DOHH2 (cell line): ENCODE data around the gene OSBPL1A.

Experiments
- H3F3A ChIP-seq: fragments of 200-600 bp; sonication (generic), shearing (Covaris generic); 2 replicates; pipeline ENCODE4 v1.6.0; 2016; ENCODE audit warnings: antibody characterized with exemption, mild to moderate bottlenecking; ENCODE audit not compliant: control insufficient read depth, insufficient read depth
- H3K27ac ChIP-seq: fragments of 200-600 bp; sonication (generic); 2 replicates; pipeline ENCODE4 v1.5.1; 2014; ENCODE audit warnings: low read depth, mild to moderate bottlenecking, low read length, moderate library complexity
- H3K27me3 ChIP-seq: fragments of 200-600 bp; sonication (generic); 2 replicates; pipeline ENCODE4 v1.6.1; 2014; ENCODE audit warnings: mild to moderate bottlenecking, low read length, mixed read lengths; ENCODE audit not compliant: control insufficient read depth
- H3K36me3 ChIP-seq: fragments of 200-600 bp; sonication (generic); 2 replicates; pipeline ENCODE4 v1.6.1; 2014; ENCODE audit warnings: mild to moderate bottlenecking, low read length, moderate library complexity, mixed read lengths; ENCODE audit not compliant: control insufficient read depth
- H3K4me1 ChIP-seq: fragments of 200-600 bp; sonication (generic); 2 replicates; pipeline ENCODE4 v1.6.1; 2014; ENCODE audit warnings: mild to moderate bottlenecking, low read length, mixed read lengths; ENCODE audit not compliant: control insufficient read depth
- H3K4me2 ChIP-seq: fragments of 200-600 bp; sonication (generic); 2 replicates; pipeline ENCODE4 v1.6.0; 2014; ENCODE audit warnings: mild to moderate bottlenecking, low read length, moderate library complexity
- H3K4me3 ChIP-seq: fragments of 200-600 bp; sonication (generic); 2 replicates; pipeline ENCODE4 v1.5.1; 2014; ENCODE audit warnings: mild to moderate bottlenecking, low read length, mixed read lengths
- H3K79me2 ChIP-seq: fragments of 200-600 bp; sonication (generic); 2 replicates; pipeline ENCODE4 v1.6.1; 2014; ENCODE audit warnings: mild to moderate bottlenecking, low read length, mixed read lengths; ENCODE audit not compliant: control insufficient read depth
- H3K9me2 ChIP-seq: fragments of 200-600 bp; sonication (generic); replicated peaks from 2 replicates; pipeline ENCODE4 v1.6.1; 2014; ENCODE audit warnings: mild to moderate bottlenecking, low read length, mixed read lengths; ENCODE audit not compliant: control insufficient read depth
- H3K9me3 ChIP-seq: fragments of 200-600 bp; sonication (generic); 2 replicates; pipeline ENCODE4 v1.6.1; 2014; ENCODE audit warnings: antibody characterized with exemption, low read length, mixed read lengths; ENCODE audit not compliant: control insufficient read depth, insufficient read depth
- H4K20me1 ChIP-seq: fragments of 200-600 bp; sonication (generic); 2 replicates; pipeline ENCODE4 v1.6.0; 2014; ENCODE audit warnings: low read depth, mild to moderate bottlenecking, antibody characterized with exemption, low read length, moderate library complexity; ENCODE audit not compliant: control insufficient read depth, insufficient read depth
- EZH2phosphoT487 ChIP-seq: fragments of 200-600 bp; sonication (generic); IDR thresholded peaks from 2 replicates; pipeline ENCODE4 v1.6.1; 2017; ENCODE audit warnings: borderline replicate concordance, mild to moderate bottlenecking, antibody characterized with exemption, low read length, moderate library complexity, mixed read lengths
- TF ChIP-seq, protein P1 (sequence below): fragments of 200-600 bp; sonication (generic); IDR thresholded peaks from one replicate; pipeline ENCODE4 v1.5.1; 2014; ENCODE audit warnings: antibody characterized with exemption, mild to moderate bottlenecking, low read depth, low read length; ENCODE audit not compliant: poor library complexity, severe bottlenecking

OSBPL1A gene

DNA sequence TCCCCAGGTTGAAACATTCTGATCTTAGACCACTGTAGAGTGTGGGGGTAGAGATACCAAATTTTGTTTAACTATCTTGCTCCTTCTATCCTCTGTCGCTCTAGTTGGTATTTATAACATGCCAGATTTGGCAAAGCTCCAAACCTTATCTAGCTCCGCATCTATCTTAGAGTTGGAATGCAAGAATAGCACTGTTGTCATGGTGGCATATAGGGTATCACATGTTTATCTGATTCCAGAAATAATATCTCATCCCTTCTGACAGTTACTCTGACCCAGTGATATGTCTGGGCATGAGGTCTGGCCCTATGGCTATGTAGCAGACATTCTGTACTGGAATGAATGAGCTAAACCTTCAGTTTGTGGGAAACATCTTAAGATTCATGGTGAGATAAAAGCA, 207.0 kb downstream of the OSBPL1A start:
- no peaks in the 10 kb centered on the region for H4K20me1 ChIP-seq
- H3K9me2 ChIP-seq, result no peaks in the 10 kb centered on the region
- no peaks in the 10 kb centered on the region for H3K9me3 ChIP-seq
- no peaks in the 10 kb centered on the region for H3K4me1 ChIP-seq
- no peaks in the 10 kb centered on the region for H3F3A ChIP-seq
- no peak overlapping the region for H3K27ac ChIP-seq
- no peak overlapping the region for H3K4me2 ChIP-seq
- TF ChIP-seq EZH2phosphoT487, result no peak
- H3K4me3 ChIP-seq, result no peak overlapping the region
- H3K36me3 ChIP-seq, result no peaks in the 10 kb centered on the region
- peaks cover 25% of the 10 kb centered on the region for H3K27me3 ChIP-seq
- H3K79me2 ChIP-seq, result no peaks in the 10 kb centered on the region

DNA sequence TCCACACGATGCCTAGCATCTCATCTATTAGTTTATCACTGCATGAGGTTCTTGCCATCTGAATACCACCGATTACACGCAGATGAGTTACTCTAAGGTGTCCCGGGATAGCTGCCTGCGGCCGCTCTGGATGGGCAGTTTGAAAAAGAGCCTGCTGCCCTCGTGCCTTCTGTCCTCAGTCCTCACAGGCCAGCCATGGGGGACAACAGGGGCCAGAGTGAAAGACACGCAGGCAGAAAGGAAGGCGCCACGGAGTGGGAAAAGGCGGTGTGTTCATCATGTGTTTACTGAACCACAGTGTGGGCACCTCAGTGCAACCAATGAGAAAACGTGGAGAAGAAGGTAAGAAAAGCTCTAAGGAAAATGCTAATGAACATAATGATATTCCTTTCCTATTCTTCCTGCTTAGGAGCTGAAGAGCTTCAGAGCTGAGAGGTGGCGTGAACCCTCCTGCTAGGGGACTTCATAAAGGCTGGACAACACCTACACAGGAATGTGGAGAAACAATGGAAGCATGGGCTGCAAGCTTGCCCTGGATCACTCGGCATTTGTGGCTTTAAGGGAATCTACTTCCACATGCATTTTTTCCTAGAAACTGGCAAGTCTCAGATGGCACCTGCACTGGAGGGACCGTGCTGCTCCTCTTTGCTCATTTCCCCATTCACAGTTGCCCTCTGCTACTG, 207.8 kb downstream of the OSBPL1A start:
- TF ChIP-seq, protein P1, sequence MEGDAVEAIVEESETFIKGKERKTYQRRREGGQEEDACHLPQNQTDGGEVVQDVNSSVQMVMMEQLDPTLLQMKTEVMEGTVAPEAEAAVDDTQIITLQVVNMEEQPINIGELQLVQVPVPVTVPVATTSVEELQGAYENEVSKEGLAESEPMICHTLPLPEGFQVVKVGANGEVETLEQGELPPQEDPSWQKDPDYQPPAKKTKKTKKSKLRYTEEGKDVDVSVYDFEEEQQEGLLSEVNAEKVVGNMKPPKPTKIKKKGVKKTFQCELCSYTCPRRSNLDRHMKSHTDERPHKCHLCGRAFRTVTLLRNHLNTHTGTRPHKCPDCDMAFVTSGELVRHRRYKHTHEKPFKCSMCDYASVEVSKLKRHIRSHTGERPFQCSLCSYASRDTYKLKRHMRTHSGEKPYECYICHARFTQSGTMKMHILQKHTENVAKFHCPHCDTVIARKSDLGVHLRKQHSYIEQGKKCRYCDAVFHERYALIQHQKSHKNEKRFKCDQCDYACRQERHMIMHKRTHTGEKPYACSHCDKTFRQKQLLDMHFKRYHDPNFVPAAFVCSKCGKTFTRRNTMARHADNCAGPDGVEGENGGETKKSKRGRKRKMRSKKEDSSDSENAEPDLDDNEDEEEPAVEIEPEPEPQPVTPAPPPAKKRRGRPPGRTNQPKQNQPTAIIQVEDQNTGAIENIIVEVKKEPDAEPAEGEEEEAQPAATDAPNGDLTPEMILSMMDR, result no peak
- no peak for TF ChIP-seq EZH2phosphoT487
- Histone ChIP-seq H3K27me3 (peaks cover 25% of the 10 kb centered on the region), H3K9me2 (no peaks in the 10 kb centered on the region), H3K79me2 (no peaks in the 10 kb centered on the region), H3K4me1 (no peaks in the 10 kb centered on the region), H3K4me3 (no peak overlapping the region), H4K20me1 (no peaks in the 10 kb centered on the region), H3K4me2 (no peak overlapping the region), H3K9me3 (no peaks in the 10 kb centered on the region), H3F3A (no peaks in the 10 kb centered on the region), H3K27ac (no peak overlapping the region), H3K36me3 (no peaks in the 10 kb centered on the region)

GRCh38 chr18:24189007-24189528, 208.6 kb downstream of the OSBPL1A start:
- Histone ChIP-seq H3F3A (no peaks in the 10 kb centered on the region), H3K27ac (no peak overlapping the region), H4K20me1 (no peaks in the 10 kb centered on the region), H3K9me3 (no peaks in the 10 kb centered on the region), H3K9me2 (no peaks in the 10 kb centered on the region), H3K36me3 (no peaks in the 10 kb centered on the region), H3K4me2 (no peak overlapping the region), H3K79me2 (no peaks in the 10 kb centered on the region), H3K4me1 (no peaks in the 10 kb centered on the region), H3K4me3 (no peak overlapping the region), H3K27me3 (peaks cover 25% of the 10 kb centered on the region)
- TF ChIP-seq EZH2phosphoT487, result no peak
- TF ChIP-seq, protein P1, result no peak

GRCh38 chr18:24188120-24188519, 209.5 kb downstream of the OSBPL1A start:
- Histone ChIP-seq H3K27ac (no peak overlapping the region), H3K9me3 (no peaks in the 10 kb centered on the region), H3K4me2 (no peak overlapping the region), H3K79me2 (no peaks in the 10 kb centered on the region), H3K4me1 (no peaks in the 10 kb centered on the region), H3K27me3 (peaks cover 22% of the 10 kb centered on the region), H4K20me1 (no peaks in the 10 kb centered on the region), H3K4me3 (no peak overlapping the region), H3K36me3 (no peaks in the 10 kb centered on the region), H3K9me2 (no peaks in the 10 kb centered on the region), H3F3A (no peaks in the 10 kb centered on the region)
- TF ChIP-seq, protein P1, result no peak
- no peak for TF ChIP-seq EZH2phosphoT487
